NCI-H82 (cell line): Measurements from ENCODE around the gene SNORC.
"Not testable (repeated sequence)": the region's sequence is repeated elsewhere in the genome, so short reads cannot be mapped to it uniquely, and the experiment has no call there.

Source experiments
- DNase-seq: peaks from one replicate; lab custom pipeline; 2025; lab: John Stamatoyannopoulos, UW

The SNORC gene

DNA sequence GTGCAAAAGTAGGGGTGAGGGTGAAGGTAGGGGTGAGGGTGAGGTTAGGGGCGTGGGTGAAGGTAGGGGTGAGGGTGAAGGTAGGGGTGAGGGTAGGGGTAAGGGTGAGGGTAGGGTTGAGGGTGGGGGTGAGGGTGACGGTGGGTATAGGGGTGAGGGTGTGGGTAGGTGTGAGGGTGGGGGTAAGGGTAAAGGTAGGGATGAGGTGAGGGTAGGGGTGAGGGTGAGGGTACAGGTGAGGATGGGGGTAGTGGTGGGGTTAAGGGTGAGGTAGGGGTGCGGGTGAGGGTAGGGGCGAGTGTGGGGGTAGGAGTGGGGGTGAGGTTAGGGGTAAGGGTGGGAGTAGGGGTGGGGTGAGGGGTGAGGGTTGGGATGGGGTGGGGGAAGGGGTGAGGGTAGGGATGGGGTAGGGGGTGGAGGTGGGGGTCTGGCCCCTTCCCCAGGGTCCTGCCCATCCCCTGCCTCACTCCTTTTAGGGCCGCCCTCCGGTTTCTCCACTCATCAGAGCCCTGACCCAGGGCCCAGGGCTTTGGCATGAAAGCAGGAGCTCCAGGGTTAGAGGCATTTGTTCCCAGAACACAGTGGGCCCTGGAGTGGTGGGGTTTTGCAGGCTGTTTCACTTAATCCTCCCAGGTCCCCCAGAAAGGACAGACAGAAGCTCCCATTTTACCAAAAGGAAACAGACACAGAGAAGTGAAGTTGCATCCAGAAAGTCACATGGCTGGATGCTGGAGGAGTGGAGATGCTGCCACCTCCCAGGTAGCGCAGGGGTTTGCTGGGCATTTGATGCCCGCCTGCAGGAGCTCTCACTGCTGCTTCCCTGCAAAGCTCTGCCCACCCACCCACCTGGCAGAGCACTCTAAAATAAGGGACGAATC lies 26.9 kb downstream of the SNORC start:
- no peak for DNase-seq

DNA sequence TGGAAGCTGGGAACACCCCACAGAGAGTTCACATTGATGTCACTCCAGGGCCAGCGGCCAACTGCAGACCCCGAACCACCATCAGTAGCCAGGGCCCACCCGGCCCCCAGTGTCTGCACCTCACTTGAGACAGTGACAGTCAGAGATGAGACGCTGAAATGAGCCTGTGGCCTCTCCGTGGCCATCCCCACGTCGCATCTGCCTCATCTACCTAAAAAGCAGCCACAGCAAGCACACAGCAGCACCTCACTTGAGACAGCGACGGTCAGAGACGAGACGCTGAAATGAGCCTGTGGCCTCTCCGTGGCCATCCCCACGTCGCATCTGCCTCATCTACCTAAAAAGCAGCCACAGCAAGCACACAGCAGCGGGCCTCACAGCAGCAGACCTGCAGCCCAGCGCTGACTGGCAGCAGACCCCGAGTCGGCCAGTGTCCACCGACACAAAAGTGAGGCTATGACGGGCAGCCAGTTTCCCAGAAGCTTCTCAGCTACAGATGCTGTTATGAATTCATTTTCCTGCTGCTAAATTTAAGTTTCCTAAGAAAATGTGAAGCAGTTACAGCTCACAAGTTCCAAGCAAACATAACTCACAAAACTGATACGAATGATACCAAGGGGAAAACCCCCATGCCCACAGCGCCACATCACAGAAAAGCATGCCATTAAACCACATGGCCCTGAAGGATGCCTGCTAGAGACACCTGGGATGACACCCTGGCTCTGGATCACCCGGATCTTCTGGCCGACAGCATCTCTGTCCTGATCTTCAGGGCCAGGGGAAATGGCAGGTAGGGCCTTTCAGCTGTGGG lies 27.7 kb downstream of the SNORC start:
- DNase-seq, result no peak

DNA sequence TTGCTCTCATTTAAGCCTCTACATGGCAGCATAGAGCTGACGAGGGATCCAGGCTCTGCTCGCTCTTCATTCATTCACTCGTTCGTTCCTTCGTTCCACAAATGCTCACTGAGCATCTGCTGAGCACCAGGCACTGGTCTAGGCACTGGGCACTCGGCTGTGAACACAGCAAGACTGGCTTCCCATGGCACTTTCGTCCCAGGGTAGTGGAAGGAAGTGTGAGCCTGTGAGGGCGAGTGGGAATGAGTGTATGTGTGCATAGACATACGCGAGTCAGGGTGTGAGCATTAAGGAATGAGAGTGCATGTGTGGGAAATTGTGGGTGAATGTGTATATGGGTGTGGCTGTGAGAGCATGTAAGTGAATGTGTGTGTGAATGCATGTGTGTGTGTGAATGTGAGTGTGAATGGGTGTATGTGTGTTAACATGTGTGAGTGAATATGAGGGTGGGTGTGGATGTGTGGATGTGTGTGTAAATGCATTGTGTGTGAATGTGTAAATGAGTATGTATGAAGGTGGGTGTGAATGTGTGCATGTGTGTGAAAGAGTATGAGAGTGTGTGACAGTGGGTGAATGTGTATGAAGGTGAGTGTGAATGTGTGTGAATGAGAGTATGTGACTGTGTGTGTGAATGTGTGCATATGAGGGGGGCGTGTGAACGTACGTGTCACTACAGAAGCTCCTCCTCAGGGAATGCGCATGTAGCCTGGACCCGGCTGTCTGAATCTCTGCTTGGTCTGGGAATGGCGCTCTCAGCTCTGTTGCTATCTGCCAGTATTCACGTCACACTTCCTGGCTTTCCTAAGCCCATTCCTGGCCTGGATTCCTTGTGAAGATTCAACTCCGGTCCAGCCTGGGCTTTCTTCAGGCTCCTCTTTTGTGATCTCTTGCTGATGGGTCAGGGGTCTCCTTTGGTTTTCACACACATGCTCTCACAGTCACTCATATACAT lies 28.8 kb downstream of the SNORC start:
- peak; percentile 29 for DNase-seq

DNA sequence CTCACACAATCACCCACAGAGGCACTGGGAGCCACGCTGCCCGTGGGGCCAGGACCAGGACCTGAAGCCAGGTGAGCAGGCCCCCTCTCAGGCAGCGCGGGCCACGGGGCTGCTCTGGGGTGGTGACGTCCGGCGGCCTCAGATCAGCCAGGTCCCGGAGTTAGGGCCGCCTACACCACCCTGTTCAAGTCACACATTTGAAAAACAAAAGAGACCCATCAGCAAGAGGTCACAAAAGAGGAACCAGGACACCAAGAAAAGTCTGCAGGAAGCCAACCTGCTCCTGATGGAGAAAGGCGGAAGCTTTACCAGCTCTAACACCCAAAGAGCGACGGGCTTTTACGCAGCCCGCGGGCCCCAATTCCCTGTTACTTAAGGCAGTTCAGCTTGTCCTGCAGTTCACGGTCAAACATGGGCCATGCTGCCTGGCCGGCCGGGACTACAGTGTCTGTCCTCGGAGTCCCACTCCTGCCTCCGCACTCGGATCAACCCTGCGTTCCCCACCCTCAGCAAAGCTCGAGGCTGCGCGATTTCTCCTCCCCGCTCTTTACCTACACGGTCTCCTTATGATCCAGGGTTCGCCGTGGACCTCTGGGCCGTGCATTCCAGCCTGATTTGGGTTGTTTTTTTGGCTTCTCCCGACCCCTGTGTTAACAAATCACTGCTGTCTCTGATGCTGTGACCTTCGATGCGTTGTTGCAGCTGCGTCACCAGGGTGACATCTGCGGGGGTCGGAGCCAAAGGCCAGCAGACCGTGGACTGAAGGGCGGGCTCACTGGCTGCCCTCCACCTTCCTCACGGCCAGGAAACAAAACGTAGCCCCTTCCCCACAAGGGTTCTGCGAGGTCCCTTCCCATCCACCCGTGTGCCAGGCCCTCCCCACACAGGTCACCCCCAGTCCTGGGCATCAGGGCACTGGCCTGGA lies 31.0 kb downstream of the SNORC start:
- no peak for DNase-seq

DNA sequence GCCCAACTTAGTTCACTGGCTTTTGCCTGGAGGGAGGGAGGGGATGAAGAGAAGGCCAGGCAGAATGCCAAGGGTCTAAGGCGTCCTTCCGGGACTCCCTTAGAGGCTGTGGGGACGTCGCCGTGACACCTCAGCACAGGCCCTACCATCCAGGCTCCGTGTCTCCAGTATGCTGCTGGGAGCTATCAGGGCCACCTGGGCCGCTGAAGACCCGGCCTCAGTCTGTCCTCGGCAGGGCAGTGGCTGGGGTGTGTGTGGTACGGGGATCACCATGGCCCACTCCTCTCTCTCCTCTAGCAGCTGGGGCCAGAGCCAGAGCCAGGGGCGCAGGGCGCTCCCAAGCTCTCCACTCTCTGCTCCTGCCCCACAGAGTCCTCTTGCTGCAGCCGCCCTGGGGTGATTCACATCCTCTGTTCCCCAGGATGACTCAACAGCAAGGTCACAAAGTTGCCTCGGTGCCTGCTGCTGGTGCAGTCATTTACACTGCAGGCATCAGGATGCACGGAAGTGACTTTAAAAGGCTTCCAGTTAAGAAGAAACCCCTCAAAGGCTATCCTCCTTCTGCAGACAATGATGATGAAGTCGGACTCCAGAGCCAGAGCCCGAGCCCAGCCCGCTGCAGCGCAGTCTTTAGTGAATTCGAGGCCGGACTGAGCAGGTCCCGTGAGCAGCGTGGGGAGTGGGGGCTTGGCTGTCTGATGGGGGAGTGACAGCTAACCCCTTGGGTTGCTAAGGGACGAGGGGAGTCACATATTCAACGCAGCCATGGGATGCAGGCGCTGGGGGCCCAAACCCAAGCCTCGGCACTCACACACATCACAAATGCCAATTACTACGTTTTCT lies 31.9 kb downstream of the SNORC start:
- DNase-seq, result no peak

DNA sequence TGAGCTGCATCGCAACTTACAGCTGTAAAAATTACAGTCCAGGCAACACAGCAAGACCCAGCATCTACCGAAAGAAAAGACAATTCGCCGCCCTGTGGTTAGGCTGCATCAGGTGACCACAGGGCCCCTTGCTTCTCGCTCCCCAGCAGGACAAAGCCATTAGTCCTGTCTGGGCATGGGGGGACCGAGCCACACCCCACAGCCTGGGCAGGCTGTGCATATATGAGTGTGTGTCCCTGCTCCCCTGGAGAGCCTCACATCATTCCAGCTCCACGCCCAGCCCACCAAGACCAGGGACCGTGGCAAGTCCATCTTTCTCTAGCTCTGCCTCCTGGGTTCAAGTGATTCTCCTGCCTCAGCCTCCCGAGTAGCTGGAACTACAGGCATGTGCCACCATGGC lies 33.9 kb downstream of the SNORC start:
- no peak for DNase-seq

DNA sequence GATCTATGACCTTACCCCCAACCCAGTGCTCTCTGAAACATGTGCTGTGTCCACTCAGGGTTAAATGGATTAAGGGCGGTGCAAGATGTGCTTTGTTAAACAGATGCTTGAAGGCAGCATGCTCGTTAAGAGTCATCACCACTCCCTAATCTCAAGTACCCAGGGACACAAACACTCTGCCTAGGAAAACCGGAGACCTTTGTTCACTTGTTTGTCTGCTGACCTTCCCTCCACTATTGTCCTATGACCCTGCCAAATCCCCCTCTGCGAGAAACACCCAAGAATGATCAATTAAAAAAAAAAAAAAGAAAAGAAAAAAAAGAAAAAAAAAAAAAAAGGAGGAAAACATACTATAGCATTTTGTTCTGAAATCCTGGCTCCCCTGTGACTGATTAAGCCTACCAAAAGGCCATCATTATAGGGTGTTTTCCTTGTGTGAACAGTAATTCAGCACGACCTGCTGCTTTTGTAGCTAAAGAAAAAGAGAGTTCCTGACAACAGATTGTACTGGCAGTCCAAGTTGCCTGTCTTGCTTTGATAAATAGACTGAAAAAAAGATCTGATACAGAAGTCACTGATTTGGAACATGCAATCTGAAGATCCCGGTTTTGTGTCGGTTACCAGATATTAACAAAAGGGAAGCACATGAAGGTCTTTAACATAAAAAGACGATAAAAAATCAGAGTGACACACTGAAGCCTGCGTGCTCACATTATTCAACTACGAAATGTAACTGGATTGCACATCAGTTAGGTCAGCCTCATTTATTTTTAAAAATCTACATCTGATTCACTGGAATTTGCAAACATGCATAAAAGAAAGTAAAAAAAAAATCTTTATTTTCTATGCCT lies 37.0 kb downstream of the SNORC start:
- peak; percentile 38 for DNase-seq

DNA sequence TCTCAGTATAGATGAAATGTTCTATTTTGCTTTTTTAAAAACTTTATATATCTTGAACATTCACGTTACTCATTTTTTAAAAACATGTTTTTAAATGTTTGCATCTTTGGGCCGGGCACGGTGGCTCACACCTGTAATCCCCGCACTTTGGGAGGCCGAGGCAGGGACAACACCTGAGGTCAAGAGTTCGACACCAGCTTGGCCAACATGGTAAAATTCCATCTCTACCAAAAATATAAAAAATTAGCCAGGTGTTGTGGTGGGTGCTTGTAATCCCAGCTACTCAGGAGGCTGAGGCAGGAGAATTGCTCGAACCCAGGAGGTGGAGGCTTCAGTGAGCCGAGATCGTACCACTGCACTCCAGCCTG lies 37.6 kb downstream of the SNORC start:
- DNase-seq, result not testable (repeated sequence)

DNA sequence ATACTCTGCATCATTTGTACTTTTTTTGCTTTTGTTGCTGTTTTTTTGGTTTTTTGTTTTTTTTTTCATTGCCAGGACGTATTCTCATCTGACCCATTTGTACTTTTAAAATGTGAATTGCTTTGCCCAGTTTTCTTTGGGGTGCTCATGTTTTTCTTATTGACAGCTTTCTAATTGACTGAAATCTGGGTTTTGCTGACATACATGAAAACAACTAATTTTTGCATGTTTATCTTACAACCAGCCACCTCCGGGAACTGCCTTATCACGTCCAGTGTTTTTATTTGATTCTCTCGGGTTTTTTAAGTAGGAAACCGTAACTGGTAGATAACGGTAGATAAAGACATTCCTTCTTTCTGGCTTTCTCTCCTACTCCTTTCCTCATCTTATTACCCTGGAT lies 38.6 kb downstream of the SNORC start:
- no peak for DNase-seq

DNA sequence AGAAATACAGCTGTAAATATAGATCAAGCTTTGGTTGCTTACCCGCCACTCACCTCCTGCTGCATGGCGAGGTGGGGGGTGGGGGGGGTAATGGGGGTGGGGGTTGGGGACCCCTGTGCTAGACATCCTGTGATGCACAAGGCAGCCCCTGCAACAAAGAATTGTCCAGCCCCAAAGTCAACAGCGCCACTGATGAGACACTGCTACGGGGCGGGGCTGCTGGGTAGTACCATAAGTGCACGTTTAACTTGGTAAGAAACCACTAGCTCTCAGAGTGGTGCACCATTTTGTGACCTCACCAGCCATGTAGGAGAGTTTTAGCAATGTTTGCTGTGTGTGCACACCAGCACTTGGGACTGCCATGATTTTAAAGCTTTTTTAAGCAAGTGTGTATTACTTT lies 40.3 kb downstream of the SNORC start:
- DNase-seq, result no peak

DNA sequence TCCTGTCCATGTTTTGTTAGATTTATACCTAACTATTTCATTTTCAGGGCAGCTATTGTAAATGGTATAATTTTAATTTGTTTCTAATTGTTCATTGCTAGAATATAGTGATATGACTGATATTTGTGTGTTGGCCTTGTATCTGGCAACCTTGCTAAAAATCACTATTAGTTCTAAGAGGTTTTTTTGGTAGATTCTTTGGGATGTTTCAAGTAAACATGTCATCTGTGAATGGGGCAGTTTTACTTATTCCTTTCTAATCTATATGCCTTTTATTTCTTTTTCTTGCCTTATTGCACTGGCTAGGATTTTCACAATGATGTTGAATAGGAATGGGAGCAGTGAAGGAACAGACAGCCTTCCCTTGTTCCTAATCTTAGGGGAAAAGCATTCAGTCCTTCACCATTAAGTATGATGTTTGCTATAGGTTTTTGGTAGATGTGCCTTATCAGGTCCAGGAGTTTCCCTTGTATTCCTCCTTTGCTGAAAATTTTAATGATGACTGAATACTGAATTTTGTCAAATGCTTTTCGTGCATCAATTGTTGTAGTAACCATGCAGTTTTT lies 41.7 kb downstream of the SNORC start:
- no peak for DNase-seq

DNA sequence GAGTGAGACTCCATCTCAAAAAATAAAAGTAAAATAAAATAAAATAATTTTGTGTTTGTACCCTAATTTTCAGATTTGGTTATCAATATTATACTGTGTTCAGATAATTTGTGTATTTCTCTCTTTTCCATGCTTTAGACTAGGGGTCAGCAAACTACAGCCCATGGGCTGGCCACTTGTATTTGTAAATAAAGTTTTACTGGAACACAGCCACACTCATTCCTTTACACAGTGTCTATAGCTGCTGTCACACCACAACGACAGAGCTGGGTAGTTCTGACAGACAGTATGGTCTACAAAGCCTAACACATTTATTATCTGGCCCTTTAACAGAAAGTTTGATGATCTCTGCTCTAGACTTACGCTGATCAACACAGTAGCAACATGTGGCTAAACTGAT lies 43.8 kb downstream of the SNORC start:
- DNase-seq, result no peak

DNA sequence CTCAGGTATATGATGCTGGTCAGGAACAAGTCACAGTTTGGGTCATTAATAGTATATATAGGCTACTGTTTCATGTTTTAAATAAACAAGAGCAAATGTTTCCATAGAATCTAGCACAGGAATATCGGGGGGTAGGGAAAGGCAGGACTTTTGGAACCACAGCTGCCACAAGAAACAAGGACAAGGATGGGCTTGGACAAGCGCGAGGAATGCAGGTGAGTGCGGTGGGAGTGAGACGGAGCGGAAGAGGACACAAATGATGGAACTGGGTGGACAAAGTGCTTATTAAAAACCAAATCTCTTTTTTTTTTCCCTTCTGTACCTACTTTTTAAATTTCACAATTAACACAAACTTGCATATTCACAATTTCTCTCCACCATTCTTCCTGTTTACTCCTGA lies 49.1 kb downstream of the SNORC start:
- DNase-seq, result no peak

DNA sequence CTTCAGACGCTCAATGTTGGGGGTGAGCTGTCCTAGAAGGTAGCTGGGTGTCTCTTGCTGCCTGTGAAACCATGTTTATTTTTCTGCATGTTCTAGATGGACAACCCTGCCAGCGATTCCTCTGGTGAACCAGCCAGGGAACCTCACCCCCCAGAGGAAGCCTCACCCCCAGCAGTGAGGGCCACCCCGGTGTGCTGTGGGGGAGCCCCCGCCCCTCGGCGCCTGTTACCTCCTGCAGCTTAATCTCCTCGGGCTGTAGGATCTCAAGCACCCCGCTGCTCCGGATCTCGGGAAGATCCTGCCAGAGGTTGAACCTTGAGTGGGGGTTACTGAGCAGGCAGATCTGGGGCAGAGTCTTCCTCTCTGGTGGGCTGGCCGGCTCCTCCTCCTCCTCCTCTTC lies 50.0 kb downstream of the SNORC start:
- no peak for DNase-seq

DNA sequence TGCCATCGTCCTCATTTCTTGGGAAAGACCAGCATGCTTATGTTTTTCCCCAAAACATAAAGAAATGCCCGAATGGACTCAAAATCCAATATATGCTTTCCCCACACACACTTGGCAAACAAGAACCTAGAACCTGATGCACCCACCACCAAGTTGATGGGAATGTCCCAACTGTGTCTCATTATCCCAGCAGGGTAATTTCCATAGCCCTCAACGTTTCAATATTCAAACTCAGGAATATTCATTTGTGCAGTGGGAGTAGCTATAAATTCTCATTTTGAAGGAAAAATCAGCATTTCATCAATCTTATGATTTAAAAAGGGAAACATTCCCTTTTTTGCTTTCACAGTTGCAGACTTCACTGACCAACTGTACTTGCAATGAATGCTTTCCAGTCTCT lies 50.7 kb downstream of the SNORC start:
- no peak for DNase-seq

DNA sequence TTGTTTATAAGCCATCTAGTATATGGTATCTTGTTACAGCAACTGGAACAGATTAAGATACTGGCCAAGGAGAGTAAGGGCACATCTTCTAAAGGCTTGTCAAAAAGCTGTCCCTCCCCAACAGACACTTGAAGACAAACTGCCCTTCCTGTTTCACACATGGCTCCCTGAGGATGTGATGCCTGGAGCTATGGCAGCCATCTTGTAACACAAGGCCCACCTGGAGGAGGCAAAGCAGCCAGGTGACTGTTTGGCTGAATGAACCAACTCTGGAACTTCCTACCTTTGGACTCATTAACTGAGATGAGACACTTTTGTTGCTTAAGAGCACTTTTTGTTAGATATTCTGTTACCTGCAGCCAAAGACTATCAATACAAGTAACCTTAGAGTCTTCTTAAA lies 54.4 kb downstream of the SNORC start:
- no peak for DNase-seq

DNA sequence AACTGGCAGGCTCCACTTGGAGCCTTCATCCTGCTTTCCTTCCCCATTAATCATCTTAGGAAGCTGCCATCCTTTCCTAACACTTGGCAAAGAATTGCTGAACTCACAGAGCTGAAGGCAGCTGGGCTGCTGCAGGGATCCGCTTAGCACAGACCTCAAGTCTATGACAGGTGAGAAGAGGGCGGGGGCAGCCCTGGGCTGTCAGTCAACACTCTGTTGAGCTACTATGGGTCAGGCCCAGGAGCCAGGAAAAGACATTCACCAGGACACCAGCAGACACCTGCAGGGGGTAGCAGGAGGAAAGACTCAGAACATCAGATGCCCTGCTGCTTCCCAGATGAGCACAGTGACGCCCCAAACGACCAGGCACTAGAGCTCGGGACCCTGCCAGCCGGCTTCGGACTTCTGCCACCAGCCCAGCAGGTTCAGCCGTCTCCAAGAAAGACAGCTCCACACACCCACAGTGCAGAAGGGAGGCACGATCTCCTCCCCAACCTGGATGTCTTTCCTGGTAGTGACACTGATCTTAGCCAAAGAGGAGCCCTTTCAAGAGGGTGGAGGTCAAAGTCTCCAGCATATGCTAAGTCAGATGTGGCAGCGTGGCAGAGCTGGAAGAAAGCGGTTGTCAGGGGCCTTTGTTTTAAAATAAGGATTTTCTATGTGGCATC lies 55.2 kb downstream of the SNORC start:
- peak; percentile 55 for DNase-seq

DNA sequence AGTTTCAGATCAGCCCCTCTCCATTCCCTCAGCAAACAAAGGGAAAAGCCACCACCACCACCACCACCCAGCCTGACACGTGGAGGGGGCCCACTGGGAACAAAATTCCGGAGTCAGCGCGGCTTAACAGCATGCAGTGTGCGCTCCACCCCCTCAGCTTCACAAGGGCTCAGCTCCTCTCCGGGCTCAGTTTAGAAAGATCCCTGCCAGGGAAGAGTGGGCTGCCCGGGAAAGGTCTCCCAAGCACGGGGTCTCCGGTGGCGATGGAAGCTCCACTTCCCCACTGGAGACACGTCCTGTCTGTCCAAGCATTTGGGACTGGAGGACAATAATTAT lies 55.7 kb downstream of the SNORC start:
- peak; percentile 28 for DNase-seq
